G401 (cell line): ENCODE data around the gene PHLDA2. TPM values are rescaled to one million over a fixed set of nuclear protein-coding genes. Genes with fewer than 3 reads are reported as not detected.
A peak's percentile ranks its signal among the peaks of the same experiment; 100 is the strongest.

Source experiments
- DNase-seq: peaks from one replicate; pipeline ENCODE4 v3.0.0-alpha.2; 2015; ENCODE audit warnings: low spot score
- in situ Hi-C: cut with HindIII; loops from 2 replicates; pipeline ENCODE4 v1.10.0; 2016; ENCODE audit warnings: low sequenced_read_pairs, mixed read lengths
- total RNA-seq: library from RNA; depleted of rRNA; stranded (reverse); fragments of >200 nt; shearing (Covaris generic); gene quantifications from 2 replicates; pipeline ENCODE4 v1.2.3, GENCODE V29; 2014; rRNA removed

PHLDA2 gene
- total RNA-seq, 1 experiment from 2014 or later: 3.1 TPM

GRCh38 chr11:2887515-2888195 is 41.6 kb downstream of the PHLDA2 start:
- no peak for DNase-seq
- in situ Hi-C loops: no loop called here

- in situ Hi-C loops: no loop called here
- DNase-seq: no peak
Measured at GRCh38 chr11:2886936-2887335, 42.3 kb downstream of the PHLDA2 start.

DNA sequence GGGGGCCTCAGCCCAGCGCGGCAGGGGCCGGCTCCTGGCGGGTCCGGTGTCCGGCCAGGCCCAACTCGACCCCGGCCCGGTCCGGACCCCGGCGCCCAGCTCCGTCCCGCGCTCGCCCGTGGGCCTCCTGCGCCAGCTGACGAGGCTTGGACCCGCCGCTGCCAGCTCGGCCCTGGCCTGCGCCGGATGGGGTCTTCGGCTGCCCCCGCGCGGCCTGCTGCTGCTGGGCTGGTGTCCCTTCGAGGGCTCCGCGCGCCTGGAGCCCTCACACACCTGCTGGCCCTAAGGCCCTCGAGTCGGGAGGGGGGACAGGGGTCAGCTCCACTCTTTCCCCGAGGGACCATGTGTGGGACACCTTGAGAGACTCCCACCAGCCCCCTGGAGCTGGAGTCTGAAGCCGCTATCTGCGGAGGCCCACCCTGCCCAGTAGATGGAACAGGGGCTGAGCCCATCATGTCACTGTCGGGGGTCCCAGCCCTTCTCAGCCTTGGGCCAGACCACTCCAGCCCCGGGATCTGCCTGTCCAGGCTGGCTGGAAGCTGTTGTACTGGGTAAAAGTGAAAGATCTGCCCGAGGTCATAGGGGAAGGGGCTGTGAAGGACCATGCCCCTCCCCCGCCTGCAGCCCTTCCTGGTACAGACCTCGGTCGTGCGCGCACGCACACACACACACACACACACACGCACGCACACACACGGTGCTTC is 42.9 kb downstream of the PHLDA2 start:
- in situ Hi-C loops: no loop called here
- no peak for DNase-seq

- peak; percentile 29 for DNase-seq
- in situ Hi-C loops: no loop called here
Measured at GRCh38 chr11:2885678-2886081, 43.5 kb downstream of the PHLDA2 start, which contains the start of gene CDKN1C. Gene CDKN1C, minus strand, starts transcription at chr11:2885775. Its CDS starts 319 bp downstream, at chr11:2885456.

DNA sequence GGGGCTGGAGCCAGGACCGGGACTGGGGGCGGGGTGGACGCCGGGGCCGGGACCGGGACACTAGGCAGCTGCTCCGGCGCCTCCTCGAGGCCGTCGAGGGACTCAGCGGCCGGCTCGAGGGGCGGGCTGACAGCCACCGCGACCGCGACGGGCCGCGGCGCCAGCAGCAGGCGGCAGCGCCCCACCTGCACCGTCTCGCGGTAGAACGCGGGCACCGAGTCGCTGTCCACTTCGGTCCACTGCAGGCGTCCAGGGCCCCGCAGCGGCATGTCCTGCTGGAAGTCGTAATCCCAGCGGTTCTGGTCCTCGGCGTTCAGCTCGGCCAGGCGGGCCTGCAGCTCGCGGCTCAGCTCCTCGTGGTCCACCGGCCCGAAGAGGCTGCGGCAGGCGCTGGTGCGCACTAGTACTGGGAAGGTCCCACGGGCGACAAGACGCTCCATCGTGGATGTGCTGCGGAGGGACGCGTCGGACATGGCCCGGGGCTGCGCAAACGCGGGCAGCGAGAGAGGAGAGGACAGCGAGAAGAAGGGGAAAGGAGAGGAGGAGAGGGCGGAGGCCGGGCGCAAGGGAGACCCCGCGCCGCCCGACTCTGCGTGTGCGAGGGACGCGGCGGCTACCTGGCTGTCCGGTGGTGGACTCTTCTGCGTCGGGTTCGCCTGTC is 44.1 kb downstream of the PHLDA2 start:
- DNase-seq: no peak
- in situ Hi-C loops: no loop called here

DNA sequence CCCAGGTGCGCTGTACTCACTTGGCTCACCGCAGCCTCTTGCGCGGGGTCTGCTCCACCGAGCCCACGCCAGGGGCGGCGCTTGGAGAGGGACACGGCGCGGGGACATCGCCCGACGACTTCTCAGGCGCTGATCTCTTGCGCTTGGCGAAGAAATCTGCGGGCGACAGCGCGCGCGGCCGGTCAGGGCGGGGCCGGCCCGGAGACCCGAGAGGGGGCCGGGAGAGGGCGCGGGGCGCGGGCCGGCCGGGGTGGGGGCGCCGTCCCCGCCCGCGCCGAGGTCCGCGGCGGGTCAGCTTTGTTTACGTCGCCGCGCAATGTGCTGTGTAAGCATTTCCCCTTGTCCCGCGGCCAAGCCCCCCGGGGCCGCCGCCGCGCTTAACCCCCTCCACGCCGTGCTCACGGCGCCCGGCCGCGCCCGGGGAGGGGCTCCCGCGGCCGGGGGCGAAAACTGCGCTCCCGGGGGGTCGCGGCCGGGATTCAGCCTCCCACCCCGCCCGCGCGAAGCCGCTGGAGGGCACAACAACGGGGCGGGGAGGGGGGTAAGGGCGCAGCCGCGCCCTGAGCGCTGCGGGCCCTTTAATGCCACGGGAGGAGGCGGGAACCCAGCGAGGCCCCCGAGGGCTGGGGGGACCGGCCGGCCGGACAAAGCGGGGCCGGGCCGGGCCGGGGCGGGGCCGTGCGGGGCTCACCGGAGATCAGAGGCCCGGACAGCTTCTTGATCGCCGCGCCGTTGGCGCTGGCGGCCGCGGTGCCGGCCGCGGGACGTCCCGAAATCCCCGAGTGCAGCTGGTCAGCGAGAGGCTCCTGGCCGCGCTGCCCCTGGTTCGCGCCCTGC is 45.0 kb downstream of the PHLDA2 start:
- in situ Hi-C loops: no loop called here
- DNase-seq: no peak

DNA sequence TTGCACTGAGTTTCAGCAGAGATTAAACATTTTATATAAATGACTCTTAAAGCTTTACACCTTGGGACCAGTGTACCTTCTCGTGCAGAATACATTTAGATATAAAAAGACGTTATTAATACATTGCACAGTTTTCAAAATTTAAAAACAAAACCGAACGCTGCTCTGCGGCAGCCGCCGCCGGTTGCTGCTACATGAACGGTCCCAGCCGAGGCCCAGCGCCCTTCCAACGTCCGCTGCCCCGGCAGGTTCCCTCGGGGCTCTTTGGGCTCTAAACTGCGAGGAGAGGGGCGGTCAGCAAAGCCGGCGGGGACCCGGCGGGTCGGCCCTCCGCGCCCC is 45.6 kb downstream of the PHLDA2 start:
- no peak for DNase-seq
- in situ Hi-C loops: no loop called here

DNA sequence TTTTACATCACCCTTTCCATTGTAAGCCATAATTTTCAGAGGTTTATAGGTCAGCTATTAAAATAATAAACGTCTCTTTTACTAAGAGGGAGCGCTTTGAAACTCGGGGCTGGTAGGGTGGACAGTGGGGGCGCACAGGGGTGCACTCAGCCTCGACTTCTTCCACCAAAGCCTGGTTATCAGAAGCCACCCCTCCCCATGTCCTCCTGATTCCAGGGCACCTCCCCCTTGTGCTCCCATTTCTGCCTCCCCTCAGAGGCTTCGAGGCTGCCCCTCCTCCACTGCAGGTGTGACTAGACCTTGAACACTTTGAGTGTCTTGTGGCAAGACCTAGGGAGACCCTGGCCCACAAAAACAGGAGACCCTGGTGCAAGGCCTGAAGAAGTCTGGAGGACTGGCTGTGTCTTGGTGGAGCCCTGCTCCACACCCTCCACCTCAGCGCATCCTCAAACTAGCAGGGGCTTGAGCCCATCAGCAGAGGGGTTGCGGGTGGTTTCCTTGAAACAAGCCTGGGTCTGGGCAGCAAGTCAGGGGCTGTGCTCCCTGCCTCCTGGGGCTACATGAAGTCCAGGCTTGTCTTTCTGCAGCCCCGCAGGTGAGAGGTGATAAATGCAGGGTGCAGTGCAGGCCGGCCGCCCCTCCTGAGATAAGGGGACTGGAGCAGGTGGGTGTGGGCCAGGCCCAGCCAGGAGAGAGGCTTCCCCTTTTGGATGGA is 46.7 kb downstream of the PHLDA2 start:
- DNase-seq: no peak
- in situ Hi-C loops: no loop called here

DNA sequence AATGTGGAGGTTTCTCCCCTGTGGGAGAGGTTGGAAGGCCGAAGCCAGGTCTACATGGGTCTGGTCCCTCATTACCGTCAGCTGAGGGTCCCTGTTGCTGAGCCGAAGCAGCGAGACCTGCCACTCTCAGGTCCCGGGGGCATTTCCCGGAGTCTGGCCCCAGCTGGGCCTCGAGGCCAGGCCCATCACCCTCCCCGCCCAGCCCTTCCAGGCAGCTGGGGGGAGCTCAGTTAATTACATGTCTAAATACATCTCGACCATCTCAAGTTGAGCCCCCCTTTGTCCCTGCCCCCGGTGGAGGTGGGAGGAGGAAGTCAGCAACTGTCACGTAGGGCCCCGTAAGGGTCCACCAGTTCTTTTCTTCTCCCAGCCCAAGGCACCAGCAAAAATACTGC is 47.2 kb downstream of the PHLDA2 start:
- no peak for DNase-seq
- in situ Hi-C loops: no loop called here

- in situ Hi-C loops: no loop called here
- DNase-seq: no peak
Measured at GRCh38 chr11:2881076-2881980, 47.9 kb downstream of the PHLDA2 start.

GRCh38 chr11:2880646-2881045 is 48.6 kb downstream of the PHLDA2 start:
- no peak for DNase-seq
- in situ Hi-C loops: no loop called here

DNA sequence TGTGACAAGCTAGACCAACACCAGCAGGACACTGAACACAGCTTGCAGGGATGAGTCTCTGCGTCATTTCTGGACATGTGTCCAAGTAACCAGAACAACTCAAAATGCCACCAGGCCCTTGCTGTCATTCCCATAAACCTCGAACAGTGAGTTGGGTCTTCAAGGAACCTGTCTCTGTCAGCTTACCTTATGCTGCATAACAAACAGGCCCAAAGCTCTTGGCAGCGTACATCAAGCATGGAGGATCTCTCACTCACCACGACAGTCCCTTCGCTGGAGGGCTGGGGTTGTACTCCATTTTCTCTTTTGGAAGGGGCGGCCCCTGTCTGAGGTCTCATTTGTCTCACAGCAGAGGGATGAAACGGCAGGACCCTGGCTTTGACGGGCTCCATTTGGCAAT is 50.4 kb downstream of the PHLDA2 start:
- in situ Hi-C loops: no loop called here
- DNase-seq: no peak

Other genes starting within 250 kb of the PHLDA2 start
- 0.49 and 0.75 TPM in 2 replicates for gene KCNQ1OT1, start 229.4 kb downstream of the PHLDA2 start, total RNA-seq
- gene CDKN1C, start 43.6 kb downstream of the PHLDA2 start, total RNA-seq: 14.0 and 15.6 TPM in 2 replicates
- 182 and 291 TPM in 2 replicates for gene NAP1L4, start 62.9 kb upstream of the PHLDA2 start, total RNA-seq
- 23.2 and 24.0 TPM in 2 replicates for gene CARS1, start 128.0 kb upstream of the PHLDA2 start, total RNA-seq
- gene OSBPL5, start 235.9 kb upstream of the PHLDA2 start, total RNA-seq: 13.2 and 16.2 TPM in 2 replicates